ENCODE data around the gene KISS1R.
"Not testable (repeated sequence)": the region's sequence is repeated elsewhere in the genome, so short reads cannot be mapped to it uniquely, and the experiment has no call there.

KISS1R gene

DNA sequence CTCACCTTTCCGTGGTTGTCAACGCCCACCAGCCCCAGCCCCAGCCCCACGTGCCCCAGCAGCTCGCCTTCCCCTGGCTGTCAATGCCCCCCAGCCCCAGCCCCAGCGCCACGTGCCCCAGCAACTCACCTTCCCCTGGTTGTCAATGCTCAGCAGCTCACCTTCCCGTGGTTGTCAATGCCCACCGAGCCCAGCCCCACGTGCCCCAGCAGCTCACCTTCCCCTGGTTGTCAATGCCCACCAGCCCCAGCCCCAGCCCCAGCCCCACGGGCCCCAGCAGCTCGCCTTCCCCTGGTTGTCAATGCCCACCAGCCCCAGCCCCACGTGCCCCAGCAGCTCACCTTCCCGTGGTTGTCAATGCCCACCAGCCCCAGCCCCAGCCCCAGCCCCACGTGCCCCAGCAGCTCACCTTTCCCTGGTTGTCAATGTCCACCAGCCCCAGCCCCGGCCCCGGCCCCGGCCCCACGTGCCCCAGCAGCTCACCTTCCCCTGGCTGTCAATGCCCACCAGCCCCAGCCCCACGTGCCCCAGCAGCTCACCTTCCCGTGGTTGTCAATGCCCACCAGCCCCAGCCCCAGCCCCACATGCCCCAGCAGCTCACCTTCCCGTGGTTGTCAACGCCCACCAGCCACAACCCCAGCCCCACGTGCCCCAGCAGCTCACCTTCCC, 39.0 kb upstream of the KISS1R start:
- H3K27ac Mint-ChIP-seq, H3K27me3 Mint-ChIP-seq, H3K4me3 Mint-ChIP-seq, H3K4me1 Mint-ChIP-seq, H3K9me3 Mint-ChIP-seq, H3K36me3 Mint-ChIP-seq: not testable (repeated sequence)

- not testable (repeated sequence) for H3K27me3 Mint-ChIP-seq, H3K4me1 Mint-ChIP-seq, H3K27ac Mint-ChIP-seq, H3K4me3 Mint-ChIP-seq, H3K36me3 Mint-ChIP-seq, H3K9me3 Mint-ChIP-seq
Measured at GRCh38 chr19:878751-879561, 38.2 kb upstream of the KISS1R start.

- Mint-ChIP-seq H3K4me3 (no peak overlapping the region), H3K27me3 (no peaks in the 10 kb centered on the region), H3K4me1 (no peaks in the 10 kb centered on the region), H3K9me3 (no peaks in the 10 kb centered on the region), H3K27ac (no peak overlapping the region), H3K36me3 (no peaks in the 10 kb centered on the region)
Measured at GRCh38 chr19:879711-880438, 37.3 kb upstream of the KISS1R start.

DNA sequence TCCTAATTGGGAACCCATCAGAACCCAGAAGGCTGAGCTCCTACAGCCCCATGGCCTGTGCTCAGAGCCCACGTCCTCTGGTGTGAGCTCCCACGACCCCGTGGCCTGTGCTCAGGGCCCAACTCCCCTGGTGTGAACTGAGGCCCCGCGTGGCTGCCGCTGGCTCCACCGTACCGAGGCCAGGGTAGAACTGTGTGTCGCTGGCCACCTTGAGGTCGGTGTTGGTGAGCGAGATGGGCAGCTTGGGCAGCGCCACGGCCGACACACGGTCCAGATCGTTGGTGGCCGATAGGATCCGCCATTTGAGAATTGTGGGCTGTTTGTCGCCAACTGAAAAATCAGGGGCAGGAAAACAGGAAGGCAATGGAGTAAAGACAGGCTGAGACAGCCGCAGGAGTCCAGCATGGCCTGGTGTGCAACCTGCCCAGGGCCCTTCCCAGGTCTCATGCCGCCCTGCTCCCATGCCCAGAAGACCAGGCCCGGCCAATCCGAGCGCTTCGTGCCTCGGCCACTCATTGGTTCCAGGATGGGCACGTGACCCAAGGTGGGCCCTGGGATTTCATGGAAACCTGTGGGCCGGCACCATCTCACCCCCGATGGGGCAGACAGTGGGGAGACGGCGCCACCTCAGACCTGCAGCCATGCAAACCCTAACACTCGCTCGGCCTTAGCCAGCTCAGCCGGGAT, 35.6 kb upstream of the KISS1R start:
- Mint-ChIP-seq H3K36me3 (no peaks in the 10 kb centered on the region), H3K27ac (no peak overlapping the region), H3K9me3 (no peaks in the 10 kb centered on the region), H3K4me1 (no peaks in the 10 kb centered on the region), H3K4me3 (no peak overlapping the region), H3K27me3 (no peaks in the 10 kb centered on the region)

GRCh38 chr19:882871-883497, 34.1 kb upstream of the KISS1R start:
- no peak overlapping the region for H3K27ac Mint-ChIP-seq
- no peaks in the 10 kb centered on the region for H3K36me3 Mint-ChIP-seq
- no peak overlapping the region for H3K4me3 Mint-ChIP-seq
- H3K9me3 Mint-ChIP-seq = no peaks in the 10 kb centered on the region
- H3K4me1 Mint-ChIP-seq = no peaks in the 10 kb centered on the region
- no peaks in the 10 kb centered on the region for H3K27me3 Mint-ChIP-seq

- Mint-ChIP-seq H3K9me3 (no peaks in the 10 kb centered on the region), H3K27me3 (no peaks in the 10 kb centered on the region), H3K4me1 (no peaks in the 10 kb centered on the region), H3K36me3 (no peaks in the 10 kb centered on the region), H3K4me3 (no peak overlapping the region), H3K27ac (no peak overlapping the region)
Measured at GRCh38 chr19:883661-884211, 33.4 kb upstream of the KISS1R start.

- H3K27ac Mint-ChIP-seq = no peak overlapping the region
- H3K4me1 Mint-ChIP-seq = peaks cover 5% of the 10 kb centered on the region
- H3K36me3 Mint-ChIP-seq = no peaks in the 10 kb centered on the region
- no peak overlapping the region for H3K4me3 Mint-ChIP-seq
- H3K27me3 Mint-ChIP-seq = no peaks in the 10 kb centered on the region
- H3K9me3 Mint-ChIP-seq = no peaks in the 10 kb centered on the region
Measured at GRCh38 chr19:884420-885211, 32.5 kb upstream of the KISS1R start.

DNA sequence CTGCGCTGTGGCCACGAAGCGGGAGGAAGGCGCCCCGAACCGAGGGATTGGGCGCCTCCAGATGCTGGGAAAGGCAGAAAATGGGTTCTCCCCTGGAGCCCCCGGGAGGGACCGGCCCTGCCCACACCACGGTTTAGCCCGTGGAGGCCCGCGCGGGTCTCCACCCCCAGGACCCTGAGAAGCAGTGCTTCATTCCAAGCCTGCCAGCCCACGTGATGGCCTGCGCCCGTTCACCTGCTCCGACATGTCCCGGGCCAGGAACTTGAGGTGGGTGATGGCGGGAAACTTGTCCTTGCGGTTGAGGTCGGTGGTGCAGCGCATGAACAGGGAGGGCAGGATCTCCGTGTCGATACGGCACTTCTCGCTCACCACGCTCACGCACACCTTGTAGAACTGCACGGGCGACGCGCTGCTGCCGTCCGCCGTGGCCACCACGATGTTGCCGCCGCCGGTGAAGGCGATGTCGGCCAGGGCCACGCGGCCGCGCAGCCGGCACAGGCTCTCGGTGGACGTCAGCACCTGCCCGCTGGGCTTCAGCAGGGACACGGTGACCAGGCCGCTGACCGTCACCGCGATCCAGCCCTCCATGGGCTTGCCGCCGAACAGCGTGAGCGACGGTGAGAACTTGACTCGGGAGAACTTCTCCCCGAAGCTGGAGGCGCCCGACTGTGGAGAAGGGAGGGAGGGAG, 31.5 kb upstream of the KISS1R start:
- Mint-ChIP-seq H3K27ac (no peak overlapping the region), H3K27me3 (no peaks in the 10 kb centered on the region), H3K36me3 (no peaks in the 10 kb centered on the region), H3K9me3 (no peaks in the 10 kb centered on the region), H3K4me1 (peaks cover 5% of the 10 kb centered on the region), H3K4me3 (no peak overlapping the region)

- Mint-ChIP-seq H3K27ac (no peak overlapping the region), H3K9me3 (no peaks in the 10 kb centered on the region), H3K36me3 (no peaks in the 10 kb centered on the region), H3K4me1 (peaks cover 11% of the 10 kb centered on the region), H3K4me3 (no peak overlapping the region), H3K27me3 (no peaks in the 10 kb centered on the region)
Measured at GRCh38 chr19:887072-887471, 30.1 kb upstream of the KISS1R start.

DNA sequence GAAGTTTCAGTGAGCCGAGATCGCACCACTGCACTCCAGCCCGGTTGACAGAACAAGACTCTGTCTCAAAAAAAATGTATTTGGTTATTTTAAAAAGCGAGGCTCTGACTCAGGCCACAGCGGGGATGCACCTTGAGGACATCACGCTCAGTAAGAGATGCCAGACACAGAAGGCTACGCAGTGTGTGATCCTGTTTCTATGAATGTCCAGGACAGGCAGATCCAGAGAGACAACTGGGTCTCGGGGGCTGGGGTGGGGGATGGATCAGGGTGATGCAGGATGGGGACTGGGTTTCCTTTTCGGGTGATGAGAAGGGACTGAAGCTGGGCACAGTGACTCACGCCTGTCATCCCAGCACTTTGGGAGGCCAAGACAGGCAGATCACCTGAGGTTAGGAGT, 29.5 kb upstream of the KISS1R start:
- no peaks in the 10 kb centered on the region for H3K27me3 Mint-ChIP-seq
- H3K27ac Mint-ChIP-seq = no peak overlapping the region
- peaks cover 11% of the 10 kb centered on the region for H3K4me1 Mint-ChIP-seq
- H3K9me3 Mint-ChIP-seq = no peaks in the 10 kb centered on the region
- H3K36me3 Mint-ChIP-seq = no peaks in the 10 kb centered on the region
- no peak overlapping the region for H3K4me3 Mint-ChIP-seq

DNA sequence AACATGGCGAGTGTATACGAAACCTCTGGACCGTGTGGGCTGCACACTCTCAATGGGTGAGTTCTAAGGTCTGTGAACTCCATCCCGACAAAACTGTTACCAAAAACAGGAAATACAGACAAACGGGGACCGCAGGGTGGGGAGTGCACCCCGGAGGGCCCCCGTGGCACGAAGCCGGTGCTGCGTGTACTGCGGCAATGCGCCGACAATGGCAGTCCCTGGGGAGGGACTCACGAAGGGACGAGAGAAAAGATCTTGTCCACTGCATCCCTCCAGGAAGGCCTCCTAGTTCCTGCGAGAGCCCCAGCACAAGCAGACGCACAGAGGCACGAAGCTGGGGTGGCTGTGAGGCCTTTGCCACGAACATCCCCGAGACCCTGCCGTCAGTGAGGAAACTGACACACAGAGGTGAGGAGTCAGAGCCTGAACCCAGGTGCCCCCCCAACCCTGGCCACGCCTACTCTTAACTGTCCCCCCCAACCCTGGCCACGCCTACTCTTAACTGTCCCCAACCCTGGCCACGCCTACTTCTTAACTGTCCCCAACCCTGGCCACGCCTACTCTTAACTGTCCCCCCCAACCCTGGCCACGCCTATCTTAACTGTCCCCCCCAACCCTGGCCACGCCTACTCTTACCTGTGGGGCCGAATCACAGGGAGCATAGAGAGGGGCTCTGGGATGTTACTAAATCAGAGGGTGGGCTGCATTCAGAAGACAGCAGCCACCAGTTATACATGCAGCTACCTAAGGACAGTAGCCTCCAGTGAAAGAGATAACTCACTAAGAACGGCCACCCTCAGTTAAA, 28.4 kb upstream of the KISS1R start:
- Mint-ChIP-seq H3K4me3 (peak overlapping the region; percentile 23), H3K36me3 (no peaks in the 10 kb centered on the region), H3K27ac (no peak overlapping the region), H3K27me3 (no peaks in the 10 kb centered on the region), H3K9me3 (no peaks in the 10 kb centered on the region), H3K4me1 (peaks cover 19% of the 10 kb centered on the region)

DNA sequence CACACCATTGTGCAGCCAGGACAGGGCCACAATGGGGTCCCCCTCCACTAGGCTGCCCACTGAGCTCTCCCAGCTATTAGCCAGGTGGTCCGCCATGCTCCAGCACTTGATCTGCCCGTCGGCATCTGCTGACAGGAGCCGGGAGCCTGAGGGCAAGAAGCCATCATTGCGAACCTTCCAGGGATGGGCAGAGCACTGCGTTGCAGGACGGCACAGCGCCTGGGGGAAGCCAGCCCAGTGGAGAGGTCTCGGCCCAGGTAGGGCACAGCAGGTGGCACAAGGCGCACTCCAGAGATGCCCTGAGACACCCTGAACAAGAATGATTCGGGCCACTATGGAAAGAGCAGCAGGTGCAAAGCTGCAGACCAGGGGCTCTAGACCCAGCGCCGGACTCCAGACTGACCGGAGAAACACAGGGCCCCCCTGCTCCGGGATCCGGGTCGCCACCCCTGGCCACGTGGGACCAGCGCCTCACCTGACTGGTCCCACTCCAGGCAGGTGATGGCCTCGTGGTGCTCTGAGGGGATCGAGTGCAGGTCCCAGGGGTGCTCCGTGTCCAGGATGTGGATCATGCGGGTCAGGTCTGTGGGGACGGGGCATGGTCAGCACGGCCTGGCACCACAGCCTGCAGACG, 27.4 kb upstream of the KISS1R start:
- Mint-ChIP-seq H3K9me3 (no peaks in the 10 kb centered on the region), H3K27ac (no peak overlapping the region), H3K4me1 (peaks cover 26% of the 10 kb centered on the region), H3K36me3 (no peaks in the 10 kb centered on the region), H3K4me3 (no peak overlapping the region), H3K27me3 (no peaks in the 10 kb centered on the region)

- H3K4me1 Mint-ChIP-seq = peaks cover 26% of the 10 kb centered on the region
- no peaks in the 10 kb centered on the region for H3K9me3 Mint-ChIP-seq
- peak overlapping the region; percentile 68 for H3K4me3 Mint-ChIP-seq
- no peaks in the 10 kb centered on the region for H3K36me3 Mint-ChIP-seq
- no peaks in the 10 kb centered on the region for H3K27me3 Mint-ChIP-seq
- peak overlapping the region; percentile 68 for H3K27ac Mint-ChIP-seq
Measured at GRCh38 chr19:890831-891230, 26.3 kb upstream of the KISS1R start.
